Mesenchymal stem cell (in vitro differentiated cells and primary cell): ENCODE results near the gene PEX3.

Source experiments
- DNase-seq: peaks from one replicate; pipeline ENCODE4 v3.0.0-alpha.2; 2013
- H2AFZ ChIP-seq: one replicate; pipeline ENCODE4 v1.6.1; 2013; ENCODE audit warnings: low read depth, mild to moderate bottlenecking, control low read depth, inconsistent platforms, low read length, moderate library complexity
- H2AK5ac ChIP-seq: 2 replicates; pipeline ENCODE4 v1.6.1; 2013; ENCODE audit warnings: low read length, moderate library complexity, mild to moderate bottlenecking, inconsistent platforms; ENCODE audit not compliant: severe bottlenecking
- H2BK120ac ChIP-seq: one replicate; pipeline ENCODE4 v1.6.1; 2013; ENCODE audit warnings: low read depth, mild to moderate bottlenecking, inconsistent platforms, low read length, moderate library complexity
- H2BK12ac ChIP-seq, 2 experiments: one replicate each; pipeline ENCODE4 v1.6.1; 2013; ENCODE audit warnings: inconsistent platforms in 2 of 2, low read length in 2 of 2, mild to moderate bottlenecking in 2 of 2, moderate library complexity in 2 of 2, control low read depth in 1 of 2
- H2BK15ac ChIP-seq: one replicate; pipeline ENCODE4 v1.6.1; 2013; ENCODE audit warnings: mild to moderate bottlenecking, low read depth, inconsistent platforms; ENCODE audit not compliant: poor library complexity, severe bottlenecking
- H2BK5ac ChIP-seq: 2 replicates; pipeline ENCODE4 v1.6.1; 2013; ENCODE audit warnings: low read depth, mild to moderate bottlenecking, low read length, control low read depth, inconsistent platforms; ENCODE audit not compliant: poor library complexity, severe bottlenecking
- H3K14ac ChIP-seq, 2 experiments: one replicate each; pipeline ENCODE4 v1.6.1; 2013; ENCODE audit warnings: inconsistent platforms in 2 of 2, low read length in 2 of 2, control low read depth in 1 of 2, mild to moderate bottlenecking in 1 of 2, moderate library complexity in 1 of 2
- H3K18ac ChIP-seq, 2 experiments: one replicate each; pipeline ENCODE4 v1.6.1; 2013; ENCODE audit warnings: inconsistent platforms in 2 of 2, low read length in 2 of 2, control low read depth in 1 of 2, low read depth in 1 of 2, mild to moderate bottlenecking in 1 of 2
- H3K23ac ChIP-seq, 2 experiments: one replicate each; pipeline ENCODE4 v1.6.1; 2013; ENCODE audit warnings: inconsistent platforms in 2 of 2, low read length in 2 of 2, mild to moderate bottlenecking in 2 of 2, moderate library complexity in 2 of 2, control low read depth in 1 of 2
- H3K27ac ChIP-seq: 2 replicates; pipeline ENCODE4 v1.5.1; 2013; ENCODE audit warnings: mild to moderate bottlenecking, moderate library complexity, low read length, control low read depth, inconsistent platforms; ENCODE audit not compliant: poor library complexity, severe bottlenecking
- H3K27me3 ChIP-seq, 2 experiments: 2 replicates each; pipeline versions ENCODE4 v1.6.1 to v1.7.0; 2013; ENCODE audit warnings: low read length in 2 of 2, mild to moderate bottlenecking in 2 of 2, moderate library complexity in 2 of 2, control low read depth in 1 of 2, inconsistent platforms in 1 of 2; ENCODE audit not compliant: control insufficient read depth in 1 of 2, insufficient read depth in 1 of 2
- H3K36me3 ChIP-seq, 2 experiments: 2 replicates each; pipeline versions ENCODE4 v1.6.1 to v1.7.0; 2013; ENCODE audit warnings: low read length in 2 of 2, control low read depth in 1 of 2, inconsistent platforms in 1 of 2, low read depth in 1 of 2, mild to moderate bottlenecking in 1 of 2; ENCODE audit not compliant: insufficient read depth in 2 of 2, control insufficient read depth in 1 of 2
- H3K4ac ChIP-seq, 2 experiments: one replicate each; pipeline ENCODE4 v1.6.1; 2013; ENCODE audit warnings: inconsistent platforms in 2 of 2, low read length in 2 of 2, mild to moderate bottlenecking in 2 of 2, moderate library complexity in 2 of 2, control low read depth in 1 of 2, low read depth in 1 of 2
- H3K4me1 ChIP-seq: 2 replicates; pipeline ENCODE4 v1.6.1; 2013; ENCODE audit warnings: low read depth, low read length, control low read depth; ENCODE audit not compliant: control insufficient read depth, insufficient read depth
- H3K4me2 ChIP-seq: 2 replicates; pipeline ENCODE4 v1.6.1; 2013; ENCODE audit warnings: low read length, mild to moderate bottlenecking, inconsistent platforms; ENCODE audit not compliant: poor library complexity, severe bottlenecking
- H3K4me3 ChIP-seq, 2 experiments: 2 replicates each; pipeline versions ENCODE4 v1.5.1 to v1.7.0; 2013; ENCODE audit warnings: low read length in 2 of 2, mild to moderate bottlenecking in 2 of 2, control low read depth in 1 of 2, low read depth in 1 of 2; ENCODE audit not compliant: insufficient read depth in 1 of 2
- H3K79me1 ChIP-seq: replicated peaks from 2 replicates; pipeline ENCODE4 v1.6.1; 2013; ENCODE audit warnings: mild to moderate bottlenecking, control low read depth, low read length, inconsistent platforms; ENCODE audit not compliant: poor library complexity, severe bottlenecking
- H3K9ac ChIP-seq: 2 replicates; pipeline ENCODE4 v1.7.0; 2013; ENCODE audit warnings: mild to moderate bottlenecking, low read length, moderate library complexity
- H3K9me3 ChIP-seq: 2 replicates; pipeline ENCODE4 v1.7.0; 2013; ENCODE audit warnings: mild to moderate bottlenecking, low read length; ENCODE audit not compliant: control insufficient read depth
- H4K8ac ChIP-seq: one replicate; pipeline ENCODE4 v1.6.1; 2013; ENCODE audit warnings: inconsistent platforms, mild to moderate bottlenecking, low read length, moderate library complexity
- H4K91ac ChIP-seq: one replicate; pipeline ENCODE4 v1.6.1; 2013; ENCODE audit warnings: mild to moderate bottlenecking, low read length, inconsistent platforms
- WGBS: methylation state at CpG from one replicate; pipeline ENCODE4 v1.1.7; 2013; ENCODE audit warnings: mixed read lengths; 5-methylcytosine and 5-hydroxymethylcytosine counted together

Gene PEX3

GRCh38 chr6:143529095-143529494 is 78.5 kb downstream of the PEX3 start:
- no peak overlapping the region for H3K14ac ChIP-seq
- H3K23ac ChIP-seq: no peak overlapping the region
- no peak overlapping the region for H2AK5ac ChIP-seq
- H2BK15ac ChIP-seq: no peak overlapping the region
- no peak overlapping the region for H3K18ac ChIP-seq
- H4K8ac ChIP-seq: no peak overlapping the region
- peaks cover 0 to 5% of the 10 kb centered on the region in 2 experiments for H3K27me3 ChIP-seq
- H3K4ac ChIP-seq: no peak overlapping the region
- H2BK120ac ChIP-seq: no peak overlapping the region
- H3K4me2 ChIP-seq: no peak overlapping the region
- H4K91ac ChIP-seq: no peak overlapping the region
- no peaks in the 10 kb centered on the region for H3K36me3 ChIP-seq
- no peak overlapping the region for H3K9ac ChIP-seq
- H3K9me3 ChIP-seq: no peaks in the 10 kb centered on the region
- no peaks in the 10 kb centered on the region for H3K79me1 ChIP-seq
- no peak overlapping the region for H2BK5ac ChIP-seq
- H2BK12ac ChIP-seq: no peak overlapping the region
- 20% methylated on average over 1 of the region's 2 CpGs for WGBS
- H2AFZ ChIP-seq: no peak overlapping the region
- DNase-seq: peak; percentile 10
- H3K4me3 ChIP-seq: no peak overlapping the region
- H3K27ac ChIP-seq: no peak overlapping the region
- H3K4me1 ChIP-seq: no peaks in the 10 kb centered on the region

GRCh38 chr6:143531720-143532499 is 81.3 kb downstream of the PEX3 start:
- Histone ChIP-seq H3K79me1 (no peaks in the 10 kb centered on the region), H3K9me3 (no peaks in the 10 kb centered on the region), H2BK15ac (no peak overlapping the region), H3K14ac (no peak overlapping the region), H4K91ac (no peak overlapping the region), H3K36me3 (no peaks in the 10 kb centered on the region), H3K4me2 (no peak overlapping the region), H3K4me1 (peaks cover 5% of the 10 kb centered on the region), H2AK5ac (no peak overlapping the region), H2AFZ (no peak overlapping the region), H2BK5ac (no peak overlapping the region), H3K9ac (no peak overlapping the region), H3K27ac (no peak overlapping the region), H3K18ac (no peak overlapping the region), H3K27me3 (peaks cover 0 to 5% of the 10 kb centered on the region in 2 experiments), H2BK120ac (no peak overlapping the region), H4K8ac (no peak overlapping the region), H3K4ac (no peak overlapping the region), H2BK12ac (no peak overlapping the region), H3K4me3 (no peak overlapping the region), H3K23ac (no peak overlapping the region)
- no peak for DNase-seq
- WGBS: 77% methylated on average over 4 of the region's 5 CpGs

GRCh38 chr6:143535189-143535614 is 84.6 kb downstream of the PEX3 start:
- Histone ChIP-seq H3K9me3 (no peaks in the 10 kb centered on the region), H3K36me3 (no peaks in the 10 kb centered on the region), H3K27ac (no peak overlapping the region), H3K4me3 (no peak overlapping the region), H3K4ac (no peak overlapping the region), H2BK120ac (no peak overlapping the region), H4K91ac (no peak overlapping the region), H2BK15ac (no peak overlapping the region), H2BK12ac (no peak overlapping the region), H2AK5ac (no peak overlapping the region), H3K18ac (no peak overlapping the region), H3K4me2 (no peak overlapping the region), H3K23ac (no peak overlapping the region), H3K79me1 (peaks cover 12% of the 10 kb centered on the region), H3K27me3 (peaks cover 0 to 5% of the 10 kb centered on the region in 2 experiments), H3K4me1 (peaks cover 12% of the 10 kb centered on the region), H2AFZ (no peak overlapping the region), H3K9ac (no peak overlapping the region), H4K8ac (no peak overlapping the region), H3K14ac (no peak overlapping the region), H2BK5ac (no peak overlapping the region)
- no peak for DNase-seq
- WGBS: 90% methylated on average over 5 of the region's 5 CpGs

GRCh38 chr6:143536461-143536865 is 85.9 kb downstream of the PEX3 start:
- Histone ChIP-seq H3K36me3 (no peaks in the 10 kb centered on the region), H4K91ac (no peak overlapping the region), H3K4me3 (peak overlapping the region; percentile 72 to 78), H3K18ac (no peak overlapping the region), H3K79me1 (peaks cover 15% of the 10 kb centered on the region), H4K8ac (peak overlapping the region; percentile 28), H2BK120ac (no peak overlapping the region), H3K4ac (no peak overlapping the region), H2BK15ac (no peak overlapping the region), H3K9ac (peak overlapping the region; percentile 78), H3K9me3 (no peaks in the 10 kb centered on the region), H2BK5ac (no peak overlapping the region), H3K23ac (no peak overlapping the region), H2AK5ac (no peak overlapping the region), H3K14ac (no peak overlapping the region), H3K27ac (no peak overlapping the region), H3K4me2 (peak overlapping the region; percentile 88), H2AFZ (peak overlapping the region; percentile 76), H3K4me1 (peaks cover 12% of the 10 kb centered on the region), H2BK12ac (no peak overlapping the region), H3K27me3 (peaks cover 0 to 5% of the 10 kb centered on the region in 2 experiments)
- peak; percentile 35 for DNase-seq
- WGBS: 5% methylated on average over 26 of the region's 27 CpGs
